Vagina (tissue), 2 donors: Measurements from ENCODE around the gene PRODH2.

ENCODE experiments used
- CTCF ChIP-seq, 3 experiments: fragments of 450-650 bp in 2 of 3; fragments of 200-600 bp in 1 of 3; sonication (generic) in 1 of 3; IDR thresholded peaks; one replicate each; pipeline ENCODE4 v1.5.1; 2017 to 2019; ENCODE audit warnings: antibody characterized with exemption in 3 of 3, mild to moderate bottlenecking in 2 of 3, moderate library complexity in 2 of 3
- POLR2AphosphoS5 ChIP-seq, 2 donors: sonication (generic); formaldehyde crosslinking; IDR thresholded peaks; one replicate each; pipeline ENCODE4 v1.9.0; 2017; ENCODE audit warnings: antibody characterized with exemption in 2 of 2, mild to moderate bottlenecking in 2 of 2, low read depth in 1 of 2; ENCODE audit not compliant: insufficient read depth in 1 of 2

GRCh38 chr19:35784503-35785338, 27.9 kb downstream of the PRODH2 start:
- TF ChIP-seq CTCF (IDR thresholded peaks at IDR 0.05) (no peak), POLR2AphosphoS5 (IDR thresholded peaks at IDR 0.05; ENCODE audit: insufficient read depth in 1 of 2, low read depth in 1 of 2) (no peak)
